ENCODE data around the gene ACBD4.
A peak's percentile ranks its signal among the peaks of the same experiment; 100 is the strongest.

The ACBD4 gene, protein sequence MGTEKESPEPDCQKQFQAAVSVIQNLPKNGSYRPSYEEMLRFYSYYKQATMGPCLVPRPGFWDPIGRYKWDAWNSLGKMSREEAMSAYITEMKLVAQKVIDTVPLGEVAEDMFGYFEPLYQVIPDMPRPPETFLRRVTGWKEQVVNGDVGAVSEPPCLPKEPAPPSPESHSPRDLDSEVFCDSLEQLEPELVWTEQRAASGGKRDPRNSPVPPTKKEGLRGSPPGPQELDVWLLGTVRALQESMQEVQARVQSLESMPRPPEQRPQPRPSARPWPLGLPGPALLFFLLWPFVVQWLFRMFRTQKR

DNA sequence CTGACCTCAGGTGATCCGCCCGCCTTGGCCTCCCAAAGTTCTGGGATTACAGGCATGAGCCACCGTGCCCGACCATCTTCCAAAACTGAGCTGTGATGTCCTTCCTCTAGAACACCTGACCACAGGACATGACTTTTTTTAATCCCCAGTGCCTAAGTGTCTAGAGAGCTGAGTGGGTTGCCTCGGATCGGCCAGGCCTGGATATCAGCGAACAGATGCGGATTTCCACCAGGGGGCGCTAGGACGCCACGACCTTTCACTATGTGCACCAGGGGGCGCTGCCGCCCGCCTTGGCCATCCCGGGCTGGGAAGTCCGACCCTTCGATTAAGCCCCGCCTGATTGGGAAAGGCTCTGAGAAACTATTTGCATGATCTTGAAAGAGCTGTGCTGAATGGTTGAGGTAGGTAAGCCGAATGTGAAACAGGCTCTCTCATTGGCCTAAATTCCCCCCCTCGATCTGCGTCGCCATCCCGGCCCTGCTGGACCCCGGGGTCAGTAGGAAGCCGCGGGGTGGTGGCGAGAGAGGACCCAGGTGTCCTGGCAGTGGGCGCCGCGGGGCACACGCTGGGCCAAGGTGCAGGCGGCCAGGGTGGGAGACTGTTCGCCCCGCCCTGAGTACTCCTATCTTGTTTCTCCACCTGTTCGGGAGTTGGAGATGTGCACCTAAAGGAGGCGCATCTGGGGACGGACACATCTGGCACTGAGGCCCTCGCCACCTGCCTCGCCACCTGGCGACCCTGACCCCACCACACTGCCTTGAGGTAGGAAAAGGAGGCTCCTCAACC lies at the start of gene ACBD4:
ACBD4 (plus strand) TSS at position 496 of the 786 bp plus-strand sequence. CDS start 458 bp downstream, outside the sequence.
- DNase-seq (ENCODE audit: low spot score): peak; percentile 98

DNA sequence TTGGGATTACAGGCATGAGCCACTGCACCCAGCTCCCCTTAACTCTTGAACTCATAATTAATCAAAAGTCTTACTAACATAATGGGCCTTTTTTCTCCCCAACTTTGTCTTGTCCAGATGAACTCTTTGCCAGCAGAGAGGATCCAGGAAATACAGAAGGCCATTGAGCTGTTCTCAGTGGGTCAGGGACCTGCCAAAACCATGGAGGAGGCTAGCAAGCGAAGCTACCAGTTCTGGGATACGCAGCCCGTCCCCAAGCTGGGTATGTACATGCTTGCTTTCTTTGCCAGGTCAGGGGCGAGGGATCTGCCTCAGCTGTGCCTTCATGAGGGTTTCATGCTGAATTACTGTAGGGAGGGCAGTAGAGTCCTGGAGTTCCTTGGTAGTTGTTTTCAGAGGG lies 49.1 kb upstream of the ACBD4 start:
- DNase-seq (ENCODE audit: low spot score): no peak

DNA sequence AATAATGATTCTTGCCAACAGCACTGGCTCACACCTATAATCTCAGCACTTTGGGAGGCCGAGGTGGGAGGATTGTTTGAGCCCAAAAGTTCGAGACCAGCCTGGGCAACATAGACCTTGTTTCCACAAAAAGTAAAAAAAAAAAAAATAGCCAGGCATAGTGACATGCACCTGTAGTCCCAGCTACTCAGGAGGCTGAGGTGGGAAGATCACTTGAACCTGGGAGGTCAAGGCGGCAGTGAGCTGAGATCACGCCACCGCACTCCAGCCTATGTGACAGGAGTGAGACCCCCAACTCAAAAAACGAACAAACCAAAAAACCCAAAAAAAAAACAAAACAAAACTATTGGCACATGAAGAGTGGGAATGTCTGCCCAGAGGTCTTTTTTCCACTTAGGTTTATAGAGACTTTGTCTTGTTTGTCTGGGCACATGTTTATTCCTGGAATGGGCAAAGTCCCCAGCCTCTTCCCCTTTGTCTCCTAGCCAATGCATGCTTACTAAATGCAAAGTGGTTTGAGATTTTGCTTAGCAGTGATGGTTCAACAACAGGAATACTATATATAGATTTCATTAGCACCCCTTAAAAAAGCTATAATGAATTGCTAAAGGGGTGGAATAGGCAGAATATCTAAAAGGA lies 48.5 kb upstream of the ACBD4 start:
- DNase-seq (ENCODE audit: low spot score): no peak

DNA sequence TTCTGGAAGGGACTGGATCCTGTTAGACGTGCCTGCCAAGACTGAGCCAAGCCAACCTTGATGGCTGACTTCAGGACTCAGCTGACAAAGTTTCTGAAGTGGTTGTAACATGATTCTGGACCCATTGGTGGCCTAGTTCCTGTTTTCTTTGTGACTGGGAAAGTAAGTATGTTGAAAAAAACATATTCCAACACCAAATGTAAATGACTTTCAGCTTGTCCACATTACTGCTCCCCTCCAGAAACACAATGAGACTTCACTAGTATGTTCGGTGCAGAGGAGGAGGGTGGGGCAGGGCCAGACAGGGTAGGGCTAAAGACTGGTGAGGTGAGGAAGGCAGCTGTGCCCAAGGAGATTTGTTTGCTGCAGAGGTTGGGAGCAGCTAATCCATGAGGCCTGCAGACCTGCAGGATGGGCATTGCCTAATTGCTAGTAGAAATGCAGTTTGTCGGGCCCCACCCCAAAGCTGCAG lies 47.9 kb upstream of the ACBD4 start:
- DNase-seq (ENCODE audit: low spot score): no peak

DNA sequence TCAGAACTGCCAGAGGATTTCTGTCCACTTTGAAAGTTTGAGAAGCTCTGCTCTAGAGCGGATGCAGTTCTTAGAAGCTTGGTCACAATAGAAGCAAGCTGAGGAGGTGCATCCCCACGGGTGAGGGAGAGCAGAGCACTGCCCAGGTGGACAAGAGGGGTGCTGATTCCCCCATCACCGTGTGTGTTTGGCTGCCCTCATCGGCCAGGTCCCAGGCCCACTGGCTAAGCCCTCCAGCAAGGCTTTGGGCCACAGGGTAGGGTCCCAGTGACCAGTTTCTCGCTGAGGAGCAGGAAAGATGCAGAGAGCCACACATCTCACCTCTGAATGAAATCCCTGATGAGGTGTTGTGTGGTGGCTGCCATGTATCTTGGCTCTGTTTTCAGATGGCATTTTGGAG lies 47.5 kb upstream of the ACBD4 start:
- no peak for DNase-seq (ENCODE audit: low spot score)

DNA sequence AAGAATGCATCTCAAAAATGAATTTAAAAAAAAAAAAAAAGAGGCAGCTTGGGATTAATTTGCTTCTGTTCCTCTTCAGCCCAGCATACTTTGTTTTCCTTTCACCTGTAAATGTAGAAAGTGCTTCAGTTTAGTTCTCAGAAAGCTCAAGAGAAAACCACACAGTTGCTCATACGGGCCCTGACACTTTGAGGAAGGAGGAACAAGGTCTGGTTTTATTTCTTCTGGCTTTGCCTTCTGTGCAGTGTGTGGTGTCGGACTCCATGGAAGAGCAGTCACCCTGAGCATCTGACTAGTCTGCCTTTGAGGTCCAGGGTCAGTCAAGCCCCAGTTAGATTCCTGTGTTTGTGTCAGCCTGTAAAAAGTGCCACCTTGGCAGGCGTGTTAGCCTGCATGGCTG lies 46.7 kb upstream of the ACBD4 start:
- DNase-seq (ENCODE audit: low spot score): peak; percentile 41

DNA sequence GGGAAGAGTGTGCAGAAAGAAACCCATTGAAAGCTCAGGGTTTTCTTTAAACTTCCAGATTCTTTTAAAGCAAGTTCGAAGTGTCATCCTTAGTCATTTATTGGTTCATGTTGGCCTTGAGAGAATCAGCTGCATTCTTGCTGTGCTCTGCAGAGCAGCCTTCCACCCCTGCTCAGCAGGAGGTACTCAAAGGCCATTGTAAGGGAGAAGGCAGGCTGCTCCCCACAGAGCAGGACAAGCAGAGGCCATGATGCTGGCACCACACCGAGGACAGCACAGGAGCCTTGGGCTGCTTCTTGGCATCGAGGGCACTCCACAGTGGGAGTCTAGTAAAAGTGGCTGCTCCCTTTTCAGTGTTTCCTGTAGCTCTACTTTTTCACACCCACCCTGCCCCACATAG lies 44.8 kb upstream of the ACBD4 start:
- no peak for DNase-seq (ENCODE audit: low spot score)

DNA sequence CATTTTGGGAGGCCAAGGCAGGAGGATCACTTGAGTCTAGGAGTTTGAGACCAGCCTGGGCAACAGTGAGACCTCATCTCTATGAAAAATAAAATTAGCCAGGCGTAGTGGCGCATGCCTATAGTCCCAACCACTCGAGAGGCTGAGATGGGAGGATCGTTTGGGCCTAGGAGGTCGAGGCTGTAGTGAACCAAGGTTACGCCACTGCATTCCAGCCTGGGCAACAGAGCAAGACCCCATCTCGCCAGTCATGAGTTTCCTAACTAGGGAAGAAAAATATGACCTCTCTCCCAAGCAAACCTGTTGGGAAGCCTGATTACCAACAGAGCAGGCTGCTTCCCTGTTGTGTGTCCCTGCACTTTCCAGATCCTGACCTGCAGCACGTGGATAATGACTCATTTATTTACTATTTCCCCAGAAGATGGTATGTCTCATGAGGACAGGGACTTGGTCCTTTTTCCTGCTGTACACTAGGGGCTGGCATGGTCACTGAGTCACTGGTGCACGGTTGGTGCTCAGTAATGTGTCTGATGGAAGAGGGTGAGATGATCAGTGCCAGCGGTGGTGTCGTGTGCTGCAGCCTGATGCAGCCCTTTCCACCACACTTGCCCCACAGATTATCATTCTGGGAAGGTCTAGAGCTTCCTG lies 43.6 kb upstream of the ACBD4 start:
- DNase-seq (ENCODE audit: low spot score): peak; percentile 47

DNA sequence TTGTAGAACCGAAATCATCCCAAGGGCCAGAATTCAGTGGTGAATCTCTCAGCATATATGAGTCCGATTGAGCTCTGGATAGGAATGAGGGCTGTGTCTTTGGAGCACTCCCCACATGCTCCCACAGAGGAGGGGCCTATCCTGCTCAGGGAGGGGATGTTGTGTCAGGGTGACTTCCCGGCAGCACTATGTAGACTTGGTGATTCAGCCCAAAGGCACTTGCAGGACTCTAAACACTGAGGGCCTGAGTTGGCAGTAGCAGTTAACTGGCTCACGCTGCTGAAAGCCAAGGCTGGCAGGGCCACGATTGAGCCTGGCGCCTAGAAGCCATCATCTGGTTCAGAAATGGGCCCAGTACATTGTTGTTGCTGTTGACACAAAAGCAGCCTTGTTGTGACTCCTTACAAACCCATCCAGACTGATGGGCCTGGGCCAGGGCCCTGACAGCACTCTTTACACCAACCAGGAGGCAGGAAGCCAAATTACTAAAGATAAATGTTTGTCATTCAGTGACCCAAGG lies 42.5 kb upstream of the ACBD4 start:
- DNase-seq (ENCODE audit: low spot score): peak; percentile 95

DNA sequence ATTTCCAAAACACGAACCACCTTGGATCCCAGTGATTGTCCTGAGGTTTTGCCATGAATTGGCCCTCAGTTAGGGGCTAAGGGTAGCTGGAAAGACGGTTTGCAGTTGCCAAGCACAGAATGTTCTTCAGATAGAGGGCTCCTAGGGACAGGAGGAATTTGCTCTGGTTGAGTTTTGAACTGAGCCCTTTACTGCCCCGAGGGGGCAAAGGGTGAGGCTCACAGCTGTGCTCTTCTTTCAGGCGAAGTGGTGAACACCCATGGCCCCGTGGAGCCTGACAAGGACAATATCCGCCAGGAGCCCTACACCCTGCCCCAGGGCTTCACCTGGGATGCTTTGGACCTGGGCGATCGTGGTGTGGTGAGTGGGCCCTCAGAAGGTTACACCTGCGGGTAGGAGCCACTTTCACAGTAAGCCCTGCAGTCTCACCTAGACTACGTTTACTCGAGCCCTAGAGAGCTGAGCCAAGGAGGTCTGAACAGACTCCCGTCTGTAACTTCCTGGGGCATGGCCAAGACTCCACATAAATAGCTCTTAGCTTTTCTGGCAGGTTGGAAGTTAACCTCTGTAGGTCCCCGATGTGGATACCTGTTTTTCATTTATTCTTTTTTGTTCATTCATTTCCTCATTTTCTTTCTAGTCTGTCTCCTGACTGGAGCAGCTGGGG lies 41.9 kb upstream of the ACBD4 start:
- DNase-seq (ENCODE audit: low spot score): no peak

DNA sequence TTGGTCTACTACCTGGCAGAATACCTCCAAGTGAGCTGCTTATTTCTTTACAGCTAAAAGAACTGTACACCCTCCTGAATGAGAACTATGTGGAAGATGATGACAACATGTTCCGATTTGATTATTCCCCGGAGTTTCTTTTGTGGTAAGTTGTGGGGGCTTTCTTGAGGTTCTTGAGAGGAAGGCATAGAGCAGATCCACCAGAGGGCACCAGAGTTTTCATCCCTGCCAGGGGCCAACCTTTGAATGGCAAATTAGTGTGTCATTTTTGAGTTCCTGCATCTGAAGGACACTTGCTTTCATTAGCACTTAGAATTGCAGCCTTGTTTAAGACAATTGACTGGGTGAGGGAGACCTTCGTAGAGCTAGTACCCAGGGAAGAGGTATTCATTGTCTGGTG lies 39.3 kb upstream of the ACBD4 start:
- peak; percentile 31 for DNase-seq (ENCODE audit: low spot score)

DNA sequence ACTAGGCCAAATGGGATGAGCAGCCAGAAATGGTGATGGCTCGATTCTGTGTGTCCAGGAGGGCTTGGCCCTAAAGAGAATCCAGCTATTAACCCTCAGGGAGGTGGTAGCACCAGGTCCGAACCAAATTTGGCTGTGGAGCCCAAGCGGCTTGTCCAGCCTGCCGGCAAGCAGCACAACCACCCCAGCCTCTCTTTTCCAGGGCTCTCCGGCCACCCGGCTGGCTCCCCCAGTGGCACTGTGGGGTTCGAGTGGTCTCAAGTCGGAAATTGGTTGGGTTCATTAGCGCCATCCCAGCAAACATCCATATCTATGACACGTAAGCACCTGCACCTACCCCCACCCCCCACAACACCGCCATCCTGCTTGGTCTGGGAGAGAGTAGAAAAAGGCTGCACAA lies 38.6 kb upstream of the ACBD4 start:
- no peak for DNase-seq (ENCODE audit: low spot score)

DNA sequence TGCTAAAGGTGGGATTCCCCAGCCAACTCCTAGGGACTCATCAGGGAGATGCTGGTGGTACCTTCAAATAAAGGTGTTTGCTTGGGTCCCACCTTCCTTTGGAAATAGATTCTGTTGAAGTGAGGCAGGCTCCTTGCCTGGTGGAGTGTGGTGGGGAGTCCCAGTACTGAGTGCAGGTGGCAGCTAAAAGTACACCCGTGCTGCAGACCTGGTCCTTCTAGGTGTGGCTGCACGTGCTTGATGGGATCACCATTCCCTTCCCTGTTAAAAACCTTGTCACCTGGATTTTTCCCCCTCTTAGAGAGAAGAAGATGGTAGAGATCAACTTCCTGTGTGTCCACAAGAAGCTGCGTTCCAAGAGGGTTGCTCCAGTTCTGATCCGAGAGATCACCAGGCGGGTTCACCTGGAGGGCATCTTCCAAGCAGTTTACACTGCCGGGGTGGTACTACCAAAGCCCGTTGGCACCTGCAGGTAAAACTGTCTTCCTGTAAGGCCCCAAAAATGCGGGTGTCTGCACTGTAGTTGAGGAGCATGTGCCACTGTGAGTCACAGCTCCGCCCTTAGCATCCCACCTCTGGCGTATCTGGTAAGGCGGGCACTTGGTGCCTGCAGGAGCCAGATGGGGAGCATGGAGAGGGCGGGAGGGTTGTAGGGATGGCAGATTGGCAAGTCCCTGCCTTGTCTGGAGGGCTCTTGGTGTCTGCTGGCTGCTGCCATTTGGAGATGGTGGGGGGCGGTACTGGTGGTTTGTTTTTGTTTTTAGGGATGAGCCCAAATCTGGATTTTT lies 37.2 kb upstream of the ACBD4 start:
- no peak for DNase-seq (ENCODE audit: low spot score)

DNA sequence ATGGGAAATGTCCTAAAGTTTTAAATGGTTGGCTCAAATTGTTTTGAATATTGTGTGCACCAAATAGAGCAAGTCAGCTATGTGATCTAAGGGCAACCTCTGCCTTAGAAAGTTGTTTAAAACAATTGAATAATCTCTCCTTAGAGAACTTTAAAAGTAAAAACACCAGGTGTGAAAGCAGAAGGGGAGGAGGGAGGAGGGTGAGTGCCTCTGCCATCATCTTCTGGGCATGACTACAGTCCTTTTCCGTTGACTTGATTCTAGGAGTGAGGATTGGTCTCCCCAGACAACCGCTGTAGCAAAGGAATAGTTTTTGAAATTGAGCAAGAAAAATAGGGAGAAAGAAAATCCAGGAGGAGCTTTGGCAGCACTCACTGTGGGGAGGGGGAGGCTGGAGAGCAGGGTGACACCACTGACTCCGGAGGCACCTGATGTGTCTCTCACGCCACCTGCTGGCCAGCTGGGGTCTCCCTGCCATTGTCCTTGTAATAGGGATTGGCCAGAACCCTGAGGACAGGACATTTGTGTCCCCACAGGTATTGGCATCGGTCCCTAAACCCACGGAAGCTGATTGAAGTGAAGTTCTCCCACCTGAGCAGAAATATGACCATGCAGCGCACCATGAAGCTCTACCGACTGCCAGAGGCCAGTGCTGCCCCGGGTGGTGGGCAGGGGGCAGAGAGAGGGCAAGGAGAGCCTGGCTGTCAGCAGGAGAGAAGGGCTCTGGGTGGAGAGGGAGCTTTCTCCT lies 36.4 kb upstream of the ACBD4 start:
- peak; percentile 76 for DNase-seq (ENCODE audit: low spot score)

DNA sequence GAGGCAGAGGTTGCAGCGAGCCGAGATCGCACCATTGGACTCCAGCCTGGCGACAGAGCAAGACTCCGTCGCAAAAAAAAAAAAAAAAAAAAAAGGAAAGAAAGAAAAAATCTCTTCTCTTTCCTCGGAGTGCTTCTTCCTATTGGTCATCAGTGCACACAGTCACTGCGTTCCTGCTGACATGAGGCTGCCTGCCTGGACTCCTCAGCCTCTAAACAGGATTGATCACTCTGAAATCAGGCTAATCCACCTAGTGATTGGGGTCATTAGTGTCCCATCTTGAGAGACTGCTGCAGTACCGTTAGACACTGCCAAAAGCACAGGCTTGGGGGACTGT lies 34.0 kb upstream of the ACBD4 start:
- DNase-seq (ENCODE audit: low spot score): no peak

DNA sequence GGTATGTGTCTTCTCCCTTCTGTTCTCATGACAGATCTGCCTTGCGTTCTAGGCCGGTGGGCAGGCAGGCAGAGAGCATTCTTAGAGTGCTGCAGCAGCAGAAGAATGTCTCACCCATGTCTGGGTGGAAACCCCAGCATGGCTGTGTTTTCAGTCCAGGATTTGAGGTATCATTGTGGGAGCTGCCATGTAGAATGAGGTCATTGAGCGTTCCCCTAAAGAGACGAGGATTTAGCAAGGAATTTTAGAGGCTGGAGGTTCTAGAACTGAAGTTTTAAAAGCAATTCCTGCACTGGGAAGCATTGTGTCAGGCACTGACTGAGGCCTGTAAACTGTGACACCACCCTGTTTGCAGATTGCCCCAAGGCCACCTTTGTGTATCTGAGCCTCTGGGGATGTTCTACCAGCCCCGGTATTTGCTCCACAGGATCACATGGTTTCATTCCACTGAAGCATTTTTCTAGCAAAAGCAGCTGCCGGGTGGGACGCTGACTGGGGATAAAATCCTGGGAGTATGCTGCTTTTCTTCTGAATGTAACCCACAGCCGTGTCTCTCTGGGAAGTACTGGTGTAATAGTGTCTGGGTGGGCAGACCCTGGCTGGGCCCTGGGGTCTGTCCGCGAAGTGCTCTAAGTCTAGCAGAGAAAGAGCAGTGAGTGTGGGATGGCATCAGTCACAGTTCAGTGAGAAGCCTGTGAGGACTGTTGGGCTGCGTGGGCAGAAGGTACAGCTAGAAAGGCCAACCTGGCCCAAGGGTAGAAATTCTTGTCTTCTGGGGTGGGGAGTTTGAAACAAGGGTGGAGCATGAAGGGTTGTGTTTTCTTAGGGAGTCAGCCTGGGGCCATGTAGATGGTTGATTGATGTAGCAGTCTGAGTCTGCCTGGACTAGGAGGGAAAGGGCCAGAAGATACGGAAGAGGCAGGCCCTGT lies 33.3 kb upstream of the ACBD4 start:
- no peak for DNase-seq (ENCODE audit: low spot score)

DNA sequence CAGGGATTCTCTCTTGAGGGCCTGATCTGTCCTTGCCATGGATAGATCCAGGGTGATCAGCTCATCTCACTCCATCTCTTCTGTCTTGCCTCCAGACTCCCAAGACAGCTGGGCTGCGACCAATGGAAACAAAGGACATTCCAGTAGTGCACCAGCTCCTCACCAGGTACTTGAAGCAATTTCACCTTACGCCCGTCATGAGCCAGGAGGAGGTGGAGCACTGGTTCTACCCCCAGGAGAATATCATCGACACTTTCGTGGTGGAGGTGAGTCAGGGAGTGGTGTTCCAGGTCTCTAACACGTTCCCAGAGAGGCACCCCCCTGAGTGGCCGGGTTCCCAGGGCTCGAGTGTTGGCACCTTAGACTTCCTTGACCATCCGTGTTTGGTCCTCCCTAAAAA lies 32.6 kb upstream of the ACBD4 start:
- DNase-seq (ENCODE audit: low spot score): no peak

DNA sequence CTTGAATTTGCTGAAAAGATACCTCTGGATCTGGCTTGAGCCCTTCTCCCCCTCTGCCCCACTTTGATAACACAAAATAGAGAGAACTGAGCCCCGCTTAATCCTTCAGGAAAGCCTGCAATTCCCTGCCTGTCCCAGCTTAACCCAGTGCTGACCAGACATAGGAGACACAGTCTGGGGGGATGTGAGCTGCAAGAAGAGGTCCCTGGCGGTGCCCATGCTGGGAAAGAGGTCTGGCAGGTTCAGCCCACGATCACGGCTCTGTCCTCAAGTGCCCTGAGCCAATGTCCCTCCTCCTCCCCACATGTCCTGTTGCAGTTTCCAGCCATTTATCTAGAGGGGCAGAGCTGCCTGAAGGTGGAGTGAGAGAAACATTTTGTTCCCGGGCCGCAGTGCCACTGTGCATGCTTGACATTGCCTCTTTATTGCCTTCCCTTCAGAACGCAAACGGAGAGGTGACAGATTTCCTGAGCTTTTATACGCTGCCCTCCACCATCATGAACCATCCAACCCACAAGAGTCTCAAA lies 32.2 kb upstream of the ACBD4 start:
- no peak for DNase-seq (ENCODE audit: low spot score)

DNA sequence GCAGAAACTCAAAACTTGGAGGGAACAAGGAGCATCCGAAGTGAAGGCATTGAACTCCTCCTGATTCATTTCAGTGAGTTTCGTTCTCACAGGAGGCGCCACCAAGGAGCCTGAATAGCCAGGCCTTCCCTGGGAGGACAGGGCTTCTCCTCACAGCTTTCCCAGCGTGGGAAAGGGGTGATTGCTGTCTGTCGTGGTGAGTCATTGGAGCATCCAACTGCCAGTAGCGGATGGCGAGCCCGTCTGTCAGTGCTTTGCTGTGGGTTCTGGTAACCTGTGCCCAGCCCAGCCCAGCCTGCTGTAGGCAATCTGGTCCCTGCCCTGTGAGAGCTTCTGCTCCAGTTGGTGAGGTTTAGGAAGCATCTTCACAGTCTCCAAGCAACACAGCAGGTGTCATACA lies 31.5 kb upstream of the ACBD4 start:
- DNase-seq (ENCODE audit: low spot score): no peak

All from kidney tubule cell (primary cell).